ENCODE results near the gene GRIN2A. TPM values are rescaled to one million over a fixed set of nuclear protein-coding genes. Genes with fewer than 3 reads are reported as not detected.

The GRIN2A gene
- total RNA-seq, 1 donor from 2014 or later = 6.8 TPM

GRCh38 chr16:9817586-9817985 is 364.6 kb downstream of the GRIN2A start:
- H3K9me3 Mint-ChIP-seq (ENCODE audit: unreplicated experiment) = peaks cover 1% of the 10 kb centered on the region
- H3K4me3 Mint-ChIP-seq (ENCODE audit: unreplicated experiment) = no peak overlapping the region
- no peaks in the 10 kb centered on the region for H3K36me3 Mint-ChIP-seq (ENCODE audit: unreplicated experiment)
- H3K4me1 Mint-ChIP-seq (ENCODE audit: low read depth, unreplicated experiment) = peaks cover 21% of the 10 kb centered on the region
- TF ChIP-seq CTCF (IDR thresholded peaks at IDR 0.05; ENCODE audit: partially characterized antibody, unreplicated experiment) = no peak
- DNase-seq = no peak
- no peaks in the 10 kb centered on the region for H3K27me3 Mint-ChIP-seq (ENCODE audit: unreplicated experiment)
- H3K27ac Mint-ChIP-seq (ENCODE audit: unreplicated experiment) = no peak overlapping the region

- no peak overlapping the region for H3K4me3 Mint-ChIP-seq (ENCODE audit: unreplicated experiment)
- H3K36me3 Mint-ChIP-seq (ENCODE audit: unreplicated experiment) = no peaks in the 10 kb centered on the region
- no peaks in the 10 kb centered on the region for H3K27me3 Mint-ChIP-seq (ENCODE audit: unreplicated experiment)
- H3K9me3 Mint-ChIP-seq (ENCODE audit: unreplicated experiment) = peaks cover 1% of the 10 kb centered on the region
- no peak for DNase-seq
- peaks cover 17% of the 10 kb centered on the region for H3K4me1 Mint-ChIP-seq (ENCODE audit: low read depth, unreplicated experiment)
- TF ChIP-seq CTCF (IDR thresholded peaks at IDR 0.05; ENCODE audit: partially characterized antibody, unreplicated experiment) = no peak
- H3K27ac Mint-ChIP-seq (ENCODE audit: unreplicated experiment) = no peak overlapping the region
Observed at GRCh38 chr16:9816644-9817043, 365.6 kb downstream of the GRIN2A start.

GRCh38 chr16:9813665-9814064 is 368.6 kb downstream of the GRIN2A start:
- TF ChIP-seq CTCF (IDR thresholded peaks at IDR 0.05; ENCODE audit: partially characterized antibody, unreplicated experiment) = no peak
- H3K9me3 Mint-ChIP-seq (ENCODE audit: unreplicated experiment) = peaks cover 1% of the 10 kb centered on the region
- H3K27ac Mint-ChIP-seq (ENCODE audit: unreplicated experiment) = no peak overlapping the region
- H3K36me3 Mint-ChIP-seq (ENCODE audit: unreplicated experiment) = no peaks in the 10 kb centered on the region
- H3K27me3 Mint-ChIP-seq (ENCODE audit: unreplicated experiment) = no peaks in the 10 kb centered on the region
- no peak overlapping the region for H3K4me3 Mint-ChIP-seq (ENCODE audit: unreplicated experiment)
- H3K4me1 Mint-ChIP-seq (ENCODE audit: low read depth, unreplicated experiment) = peaks cover 7% of the 10 kb centered on the region
- no peak for DNase-seq

- Mint-ChIP-seq H3K9me3 (ENCODE audit: unreplicated experiment) (no peaks in the 10 kb centered on the region), H3K4me1 (ENCODE audit: low read depth, unreplicated experiment) (no peaks in the 10 kb centered on the region), H3K27me3 (ENCODE audit: unreplicated experiment) (peaks cover 5% of the 10 kb centered on the region), H3K27ac (ENCODE audit: unreplicated experiment) (no peak overlapping the region), H3K36me3 (ENCODE audit: unreplicated experiment) (no peaks in the 10 kb centered on the region), H3K4me3 (ENCODE audit: unreplicated experiment) (no peak overlapping the region)
- DNase-seq = no peak
- TF ChIP-seq CTCF (IDR thresholded peaks at IDR 0.05; ENCODE audit: partially characterized antibody, unreplicated experiment) = no peak
Observed at GRCh38 chr16:9808210-9808609, 374.0 kb downstream of the GRIN2A start.

GRCh38 chr16:9807302-9807701 is 374.9 kb downstream of the GRIN2A start:
- H3K9me3 Mint-ChIP-seq (ENCODE audit: unreplicated experiment) = no peaks in the 10 kb centered on the region
- TF ChIP-seq CTCF (IDR thresholded peaks at IDR 0.05; ENCODE audit: partially characterized antibody, unreplicated experiment) = no peak
- H3K36me3 Mint-ChIP-seq (ENCODE audit: unreplicated experiment) = no peaks in the 10 kb centered on the region
- H3K27me3 Mint-ChIP-seq (ENCODE audit: unreplicated experiment) = peaks cover 5% of the 10 kb centered on the region
- H3K4me1 Mint-ChIP-seq (ENCODE audit: low read depth, unreplicated experiment) = no peaks in the 10 kb centered on the region
- H3K27ac Mint-ChIP-seq (ENCODE audit: unreplicated experiment) = no peak overlapping the region
- no peak overlapping the region for H3K4me3 Mint-ChIP-seq (ENCODE audit: unreplicated experiment)
- no peak for DNase-seq

Measured in glutamatergic neuron (in vitro differentiated cells).